PC-3 (cell line): ENCODE measurements around the gene ANK3. TPM values are rescaled to one million over a fixed set of nuclear protein-coding genes. Genes with fewer than 3 reads are reported as not detected.

Experiments
- ATAC-seq: fragments of 200-7000 bp; cut with Tn5 transposase; 2 replicates; pipeline ENCODE4 v1.9.1; 2020; ENCODE audit warnings: mild to moderate bottlenecking, moderate library complexity
- BruUV-seq: library from RNA; stranded (reverse); fragments of 400-500 nt; replicated peaks from 2 replicates; lab custom pipeline; 2021; lab: Mats Ljungman, UMichigan
- CTCF ChIA-PET: fragments of 300-600 bp; sonication (Branson Sonifier 250); formaldehyde crosslinking; loops from one replicate; lab custom pipeline; 2022; ENCODE audit warnings: antibody characterized with exemption; lab: Charles Lee
- POLR2A ChIA-PET: fragments of 300-600 bp; sonication (Branson Sonifier 250); formaldehyde crosslinking; loops from one replicate; lab custom pipeline; 2022; ENCODE audit warnings: antibody characterized with exemption; ENCODE audit not compliant: unreplicated experiment; lab: Charles Lee
- DNase-seq: peaks from one replicate; pipeline ENCODE4 v3.0.0-alpha.2; 2015
- H2AFZ ChIP-seq: fragments of 300-600 bp; sonication (generic); 2 replicates; pipeline ENCODE4 v1.6.0; 2016; ENCODE audit warnings: antibody characterized with exemption, low read length
- H3F3A ChIP-seq: fragments of 300-600 bp; sonication (generic); one replicate; pipeline ENCODE4 v1.6.0; 2017; ENCODE audit warnings: antibody characterized with exemption, low read length, control low read depth, mild to moderate bottlenecking; ENCODE audit not compliant: unreplicated experiment
- H3K27ac ChIP-seq: fragments of 300-600 bp; sonication (generic); 2 replicates; pipeline ENCODE4 v1.5.1; 2016; ENCODE audit warnings: mild to moderate bottlenecking, low read length
- H3K27me3 ChIP-seq: fragments of 300-600 bp; sonication (generic); 2 replicates; pipeline ENCODE4 v1.6.1; 2016; ENCODE audit warnings: low read length, mixed read lengths
- H3K36me3 ChIP-seq: fragments of 300-600 bp; sonication (generic); 2 replicates; pipeline ENCODE4 v1.6.1; 2016; ENCODE audit warnings: low read depth, mixed run types, low read length, mixed read lengths
- H3K4me1 ChIP-seq: fragments of 300-600 bp; sonication (generic); 2 replicates; pipeline ENCODE4 v1.5.1; 2016; ENCODE audit warnings: low read length; ENCODE audit not compliant: insufficient read depth
- H3K4me2 ChIP-seq: fragments of 300-600 bp; sonication (generic); 2 replicates; pipeline ENCODE4 v1.6.0; 2016; ENCODE audit warnings: low read length
- H3K4me3 ChIP-seq: fragments of 300-600 bp; sonication (generic); 2 replicates; pipeline ENCODE4 v1.5.1; 2016; ENCODE audit warnings: mild to moderate bottlenecking, low read length, mixed read lengths
- H3K79me2 ChIP-seq: fragments of 300-600 bp; sonication (generic); 2 replicates; pipeline ENCODE4 v1.6.1; 2017; ENCODE audit warnings: low read length, mixed read lengths
- H3K9ac ChIP-seq: fragments of 300-600 bp; sonication (generic); 2 replicates; pipeline ENCODE4 v1.6.0; 2016; ENCODE audit warnings: mild to moderate bottlenecking, low read length
- H3K9me2 ChIP-seq: fragments of 300-600 bp; sonication (generic); replicated peaks from 2 replicates; pipeline ENCODE4 v1.6.1; 2016; ENCODE audit warnings: mixed run types, low read length, mixed read lengths
- H3K9me3 ChIP-seq: fragments of 300-600 bp; sonication (generic); 2 replicates; pipeline ENCODE4 v1.6.1; 2016; ENCODE audit warnings: low read length, mixed read lengths
- H4K20me1 ChIP-seq: fragments of 300-600 bp; sonication (generic); 2 replicates; pipeline ENCODE4 v1.6.1; 2016; ENCODE audit warnings: low read length, mixed read lengths
- CTCF ChIP-seq: fragments of 300-600 bp; sonication (generic); conservative IDR thresholded peaks from 2 replicates; pipeline ENCODE4 v1.5.1; 2017; ENCODE audit warnings: antibody characterized with exemption, low read depth, mild to moderate bottlenecking, low read length
- EZH2 ChIP-seq: fragments of 300-600 bp; sonication (generic); IDR thresholded peaks from one replicate; pipeline ENCODE4 v1.6.1; 2017; ENCODE audit warnings: antibody characterized with exemption, mild to moderate bottlenecking, low read length; ENCODE audit not compliant: unreplicated experiment
- EZH2phosphoT487 ChIP-seq: fragments of 300-600 bp; sonication (generic); IDR thresholded peaks from 2 replicates; pipeline ENCODE4 v1.6.1; 2018; ENCODE audit warnings: mild to moderate bottlenecking, antibody characterized with exemption, low read length, borderline replicate concordance
- intact Hi-C: fragments of 100-400 bp; cut with micrococcal nuclease; formaldehyde crosslinking; loops from 2 replicates; pipeline ENCODE4 v1.9.0; 2023
- total RNA-seq: library from RNA; depleted of rRNA; stranded (reverse); fragments of >200 nt; gene quantifications from 2 replicates; pipeline ENCODE4 v1.2.3, GENCODE V29; 2014

The ANK3 gene
- total RNA-seq, 1 experiment from 2014 or later: 29.5 TPM

DNA sequence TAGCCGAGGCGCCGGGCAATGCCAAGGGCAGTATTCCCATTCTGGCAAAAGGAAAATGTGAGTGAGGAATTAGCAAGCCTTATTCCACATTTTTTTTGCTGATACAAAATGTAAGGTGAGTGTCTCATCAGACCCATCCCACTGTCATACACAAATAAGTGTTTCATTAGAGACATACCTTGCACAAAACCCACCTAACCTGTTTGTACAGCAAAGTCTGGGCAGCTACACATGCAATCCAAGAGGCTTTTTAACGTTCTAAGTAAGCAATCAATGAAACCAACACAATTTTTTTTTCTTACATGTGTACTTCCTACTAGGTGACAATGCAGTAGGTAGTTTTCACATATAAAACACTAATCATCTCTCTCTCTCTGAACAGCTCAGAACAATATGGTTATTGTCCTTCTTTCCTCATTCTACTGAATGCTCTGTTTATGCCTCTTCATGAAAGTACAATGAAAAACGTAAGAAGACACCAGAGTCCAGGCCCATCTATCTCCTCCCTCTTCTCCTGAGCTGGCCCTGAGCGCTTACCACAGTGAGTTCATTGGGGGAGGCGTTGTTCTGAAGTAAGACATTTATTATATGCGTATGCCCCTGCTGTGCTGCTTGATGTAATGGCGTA lies 217.2 kb downstream of the ANK3 start:
- no peaks in the 10 kb centered on the region for H3K9me2 ChIP-seq
- H2AFZ ChIP-seq: peak overlapping the region; percentile 26; the same call in 1 of the 2 replicates
- H3K4me2 ChIP-seq: peak overlapping the region; percentile 79
- no peaks in the 10 kb centered on the region for H4K20me1 ChIP-seq
- peak overlapping the region; percentile 95 for H3K27ac ChIP-seq
- peak overlapping the region; percentile 59 for H3K4me3 ChIP-seq
- intact Hi-C loops: no loop called here
- H3K79me2 ChIP-seq: no peaks in the 10 kb centered on the region
- no peaks in the 10 kb centered on the region for H3K9me3 ChIP-seq
- TF ChIP-seq CTCF (no peak), EZH2 (no peak), EZH2phosphoT487 (no peak)
- peak overlapping the region; percentile 72 for H3K9ac ChIP-seq
- H3K36me3 ChIP-seq: no peaks in the 10 kb centered on the region
- no peaks in the 10 kb centered on the region for H3K27me3 ChIP-seq
- H3K4me1 ChIP-seq: peaks cover 62% of the 10 kb centered on the region
- POLR2A ChIA-PET: no interaction called here
- CTCF ChIA-PET: no interaction called here
- BruUV-seq: no TSS peak
- H3F3A ChIP-seq: peaks cover 21% of the 10 kb centered on the region
- DNase-seq (peak; percentile 95), ATAC-seq (peak; percentile 23)

DNA sequence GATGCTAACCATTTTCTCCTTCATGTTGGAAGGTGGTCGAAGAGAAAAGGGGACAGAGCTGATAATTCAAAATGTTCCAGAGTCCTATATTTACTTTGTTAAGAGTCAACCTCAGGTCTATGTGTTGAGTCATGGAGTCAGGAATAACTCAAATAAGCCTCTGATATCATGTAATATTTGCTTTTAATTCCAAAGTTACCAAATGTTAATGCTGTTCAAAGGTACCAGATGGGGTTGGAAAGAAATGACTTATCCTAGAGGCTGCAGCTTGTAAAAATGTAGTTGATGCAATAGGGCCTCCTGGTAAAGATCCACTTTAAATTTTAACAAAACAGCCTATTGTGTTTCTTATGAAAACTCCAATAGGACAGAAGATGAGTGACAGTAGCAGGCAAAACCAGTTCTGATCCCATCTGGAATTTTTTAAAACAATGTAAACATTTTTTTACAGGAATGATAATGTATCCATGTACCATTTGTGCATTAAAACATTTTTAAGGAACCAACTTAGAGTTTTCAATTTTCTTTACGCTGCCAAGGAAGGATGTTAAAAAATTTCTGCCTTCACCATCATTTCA lies 218.2 kb downstream of the ANK3 start:
- CTCF ChIA-PET: interaction anchor here (0.8 kb wide), 1 partner anchor 14 kb away, joined by 3 read pairs; no protein-coding TSS in a partner anchor

More for the DNA sequence above, 218.2 kb downstream of the ANK3 start:
- H4K20me1 ChIP-seq: no peaks in the 10 kb centered on the region
- H3K4me2 ChIP-seq: peak overlapping the region; percentile 79
- H2AFZ ChIP-seq: no peak overlapping the region
- peak overlapping the region; percentile 72 for H3K9ac ChIP-seq
- H3K36me3 ChIP-seq: no peaks in the 10 kb centered on the region
- peaks cover 67% of the 10 kb centered on the region for H3K4me1 ChIP-seq
- no TSS peak for BruUV-seq
- H3K9me2 ChIP-seq: no peaks in the 10 kb centered on the region
- no peaks in the 10 kb centered on the region for H3K9me3 ChIP-seq
- peak; percentile 64 for ATAC-seq
- POLR2A ChIA-PET: interaction anchor here (0.6 kb wide), 1 partner anchor 11 kb away, joined by 3 read pairs; no protein-coding TSS in a partner anchor
- peaks cover 21% of the 10 kb centered on the region for H3F3A ChIP-seq
- TF ChIP-seq EZH2phosphoT487 (no peak), CTCF (no peak), EZH2 (no peak)
- intact Hi-C loops: loop anchor here (1.0 to 2.0 kb wide), 5 partner anchors 15 to 56 kb away; no protein-coding TSS in a partner anchor
- H3K4me3 ChIP-seq: peak overlapping the region; percentile 59
- peak overlapping the region; percentile 95 for H3K27ac ChIP-seq
- no peaks in the 10 kb centered on the region for H3K27me3 ChIP-seq
- DNase-seq: peak; percentile 99
- H3K79me2 ChIP-seq: no peaks in the 10 kb centered on the region
